BLaER1 (cell line): ENCODE data around the gene SIGLEC11.

Experiments
- H3K27ac ChIP-seq: shearing (Covaris generic); formaldehyde crosslinking; 2 replicates; pipeline ENCODE4 v1.8.1; 2022
- H3K27me3 ChIP-seq: shearing (Covaris generic); formaldehyde crosslinking; 2 replicates; pipeline ENCODE4 v1.8.1; 2022
- H3K36me3 ChIP-seq: shearing (Covaris generic); formaldehyde crosslinking; 2 replicates; pipeline ENCODE4 v1.8.1; 2022
- H3K4me1 ChIP-seq: shearing (Covaris generic); formaldehyde crosslinking; 2 replicates; pipeline ENCODE4 v1.8.1; 2022
- H3K4me2 ChIP-seq: shearing (Covaris generic); formaldehyde crosslinking; 2 replicates; pipeline ENCODE4 v1.8.1; 2022
- H3K4me3 ChIP-seq: shearing (Covaris generic); formaldehyde crosslinking; 2 replicates; pipeline ENCODE4 v1.8.1; 2022
- H3K9ac ChIP-seq: shearing (Covaris generic); formaldehyde crosslinking; 2 replicates; pipeline ENCODE4 v1.8.1; 2022
- H3K9me3 ChIP-seq: shearing (Covaris generic); formaldehyde crosslinking; 2 replicates; pipeline ENCODE4 v1.8.1; 2022
- H4K20me1 ChIP-seq: shearing (Covaris generic); formaldehyde crosslinking; 2 replicates; pipeline ENCODE4 v1.8.1; 2022
- Cebpa-rat ChIP-seq: shearing (Covaris generic); IDR thresholded peaks from 2 replicates; pipeline ENCODE4 v1.8.1; 2022

SIGLEC11 gene

GRCh38 chr19:49910179-49910578 is 50.8 kb downstream of the SIGLEC11 start:
- Histone ChIP-seq H4K20me1 (peaks cover 100% of the 10 kb centered on the region), H3K4me3 (no peak overlapping the region), H3K36me3 (peaks cover 97% of the 10 kb centered on the region), H3K4me1 (peaks cover 70% of the 10 kb centered on the region), H3K9me3 (no peaks in the 10 kb centered on the region), H3K9ac (0 out of 2 replicates have a peak overlapping the region, but pooled peaks have one; percentile 19), H3K4me2 (no peak overlapping the region), H3K27me3 (no peaks in the 10 kb centered on the region), H3K27ac (no peak overlapping the region; the same call in 1 of the 2 replicates)
- no peak for TF ChIP-seq Cebpa-rat

DNA sequence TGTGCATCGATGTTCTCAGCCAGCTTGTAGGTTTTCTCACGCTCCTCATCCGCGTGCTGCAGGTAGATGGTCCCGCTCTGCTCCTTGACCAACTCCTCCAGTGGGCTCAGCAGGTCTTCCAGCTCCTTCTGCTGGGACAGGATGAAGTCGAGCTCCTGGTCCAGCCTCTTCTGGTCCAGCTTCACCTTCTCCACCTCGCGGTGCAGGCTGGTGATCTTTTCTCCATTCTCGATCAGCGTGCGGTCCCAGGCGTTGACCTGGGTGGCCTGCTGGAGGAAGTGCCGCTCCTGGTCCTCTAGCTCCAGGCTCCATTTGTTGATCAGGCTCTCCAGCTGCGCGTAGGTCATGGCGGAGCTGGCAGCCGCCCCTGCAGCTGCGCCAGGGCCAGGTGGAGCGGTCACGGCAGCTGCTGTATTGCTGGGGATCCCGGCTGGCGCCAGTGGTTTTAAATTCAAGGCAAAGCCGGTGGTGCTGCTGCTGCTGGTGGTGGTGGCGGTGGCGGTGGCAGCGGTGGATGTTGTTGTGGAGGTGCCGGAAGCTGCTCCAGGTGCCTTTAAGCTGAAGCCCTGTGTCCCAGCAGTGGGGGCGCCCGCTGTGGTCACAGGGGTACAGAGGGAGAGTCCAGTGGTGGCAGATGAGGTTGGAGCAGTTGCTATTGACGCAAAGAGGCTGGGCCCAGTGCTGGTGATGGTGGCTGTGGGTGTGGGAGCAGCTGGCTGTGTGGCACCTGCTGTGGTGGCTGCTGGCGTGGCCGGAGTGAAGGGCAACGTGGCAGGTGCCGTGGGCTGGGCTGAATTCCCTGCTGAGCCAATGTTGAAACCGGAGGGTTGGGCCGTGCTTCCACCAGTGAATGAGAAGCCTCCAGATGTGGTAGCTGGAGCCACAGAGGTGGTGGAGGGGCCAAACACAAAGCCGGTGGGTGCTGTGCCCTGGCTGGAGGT is 52.2 kb downstream of the SIGLEC11 start:
- H4K20me1 ChIP-seq = peaks cover 94% of the 10 kb centered on the region
- H3K4me2 ChIP-seq = peak overlapping the region; percentile 26
- H3K36me3 ChIP-seq = peaks cover 83% of the 10 kb centered on the region
- no peaks in the 10 kb centered on the region for H3K27me3 ChIP-seq
- H3K27ac ChIP-seq = no peak overlapping the region
- no peak overlapping the region for H3K9ac ChIP-seq
- H3K9me3 ChIP-seq = no peaks in the 10 kb centered on the region
- no peak overlapping the region for H3K4me3 ChIP-seq
- peaks cover 85% of the 10 kb centered on the region for H3K4me1 ChIP-seq
- no peak for TF ChIP-seq Cebpa-rat

GRCh38 chr19:49907745-49908446 is 53.1 kb downstream of the SIGLEC11 start:
- H3K4me2 ChIP-seq = peak overlapping the region; percentile 26
- H3K9me3 ChIP-seq = no peaks in the 10 kb centered on the region
- peaks cover 90% of the 10 kb centered on the region for H3K4me1 ChIP-seq
- no peaks in the 10 kb centered on the region for H3K27me3 ChIP-seq
- TF ChIP-seq Cebpa-rat = no peak
- H3K9ac ChIP-seq = no peak overlapping the region
- H4K20me1 ChIP-seq = peaks cover 86% of the 10 kb centered on the region
- peaks cover 74% of the 10 kb centered on the region for H3K36me3 ChIP-seq
- H3K27ac ChIP-seq = no peak overlapping the region
- H3K4me3 ChIP-seq = no peak overlapping the region

DNA sequence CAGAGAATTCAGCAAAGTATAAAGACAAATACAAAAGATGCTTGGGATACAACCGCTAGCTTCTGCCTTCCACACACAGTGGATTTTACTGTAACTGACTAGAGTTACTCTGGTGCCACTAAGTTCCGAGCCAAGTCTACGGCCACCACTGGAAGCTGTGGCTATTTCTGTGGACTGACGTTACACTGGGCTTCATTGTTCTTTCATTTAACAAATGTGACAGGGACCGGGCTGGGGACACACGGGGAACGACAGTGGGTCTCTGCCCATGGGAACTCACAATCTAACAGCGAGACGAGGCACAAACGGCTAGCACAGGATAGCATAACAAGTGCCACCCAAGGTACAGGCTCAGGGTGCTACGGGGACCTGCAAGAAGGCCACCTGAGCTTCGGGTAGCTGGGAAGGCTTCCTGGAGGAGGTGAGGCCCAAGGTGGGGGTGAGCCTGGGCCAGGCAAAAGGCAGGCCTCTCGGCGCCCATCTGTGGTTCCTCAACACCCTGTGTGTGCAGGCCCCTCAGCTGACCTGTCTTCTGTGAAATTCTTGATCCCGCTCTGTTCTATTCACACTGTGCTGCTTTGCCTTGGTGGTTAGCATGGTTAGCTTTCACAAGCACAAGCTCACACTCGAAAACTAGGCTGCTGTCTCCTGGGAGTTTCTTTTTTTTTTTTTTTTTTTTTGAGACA is 54.0 kb downstream of the SIGLEC11 start:
- Histone ChIP-seq H3K9ac (no peak overlapping the region), H3K4me3 (no peak overlapping the region), H3K27ac (no peak overlapping the region), H3K9me3 (no peaks in the 10 kb centered on the region), H3K36me3 (peaks cover 66% of the 10 kb centered on the region), H3K4me2 (peak overlapping the region; percentile 66), H4K20me1 (peaks cover 77% of the 10 kb centered on the region), H3K27me3 (no peaks in the 10 kb centered on the region), H3K4me1 (peaks cover 85% of the 10 kb centered on the region)
- TF ChIP-seq Cebpa-rat = no peak

- H3K9me3 ChIP-seq = no peaks in the 10 kb centered on the region
- H3K9ac ChIP-seq = peak overlapping the region; percentile 41; the same call in 1 of the 2 replicates
- H3K4me2 ChIP-seq = peak overlapping the region; percentile 66
- H3K4me3 ChIP-seq = no peak overlapping the region
- peaks cover 48% of the 10 kb centered on the region for H4K20me1 ChIP-seq
- TF ChIP-seq Cebpa-rat = no peak
- H3K36me3 ChIP-seq = peaks cover 38% of the 10 kb centered on the region
- H3K27me3 ChIP-seq = no peaks in the 10 kb centered on the region
- H3K4me1 ChIP-seq = peaks cover 94% of the 10 kb centered on the region
- 0 out of 2 replicates have a peak overlapping the region, but pooled peaks have one; percentile 26 for H3K27ac ChIP-seq
These were observed 56.8 kb downstream of the SIGLEC11 start for GRCh38 chr19:49904136-49904535.
